ENCODE results near the gene KRT76. TPM values are rescaled to one million over a fixed set of nuclear protein-coding genes. Genes with fewer than 3 reads are reported as not detected.
"Not testable (repeated sequence)": the region's sequence is repeated elsewhere in the genome, so short reads cannot be mapped to it uniquely, and the experiment has no call there.

KRT76 gene
- total RNA-seq, 1 experiment from 2014 or later, result not detected

DNA sequence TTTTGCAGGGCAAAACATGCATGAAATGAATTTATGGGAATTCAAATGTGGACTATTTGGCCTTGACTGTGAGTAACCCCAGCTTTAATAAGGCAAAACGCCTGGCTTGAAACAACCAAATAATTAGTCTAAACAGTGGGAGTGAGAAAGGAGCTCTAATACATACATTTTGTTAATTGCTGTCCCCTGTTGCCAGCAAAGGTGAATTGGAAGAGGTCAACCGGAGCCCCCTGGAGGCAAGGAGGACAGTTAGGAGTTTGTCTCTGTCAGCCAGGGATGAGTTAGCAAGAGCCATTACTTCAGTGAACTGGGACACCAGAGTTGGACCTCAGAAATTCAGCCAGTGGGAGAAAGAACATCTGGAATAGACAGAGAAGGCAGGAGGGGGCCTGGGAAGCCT lies 17.4 kb downstream of the KRT76 start:
- no peak for DNase-seq (ENCODE audit: low spot score)

DNA sequence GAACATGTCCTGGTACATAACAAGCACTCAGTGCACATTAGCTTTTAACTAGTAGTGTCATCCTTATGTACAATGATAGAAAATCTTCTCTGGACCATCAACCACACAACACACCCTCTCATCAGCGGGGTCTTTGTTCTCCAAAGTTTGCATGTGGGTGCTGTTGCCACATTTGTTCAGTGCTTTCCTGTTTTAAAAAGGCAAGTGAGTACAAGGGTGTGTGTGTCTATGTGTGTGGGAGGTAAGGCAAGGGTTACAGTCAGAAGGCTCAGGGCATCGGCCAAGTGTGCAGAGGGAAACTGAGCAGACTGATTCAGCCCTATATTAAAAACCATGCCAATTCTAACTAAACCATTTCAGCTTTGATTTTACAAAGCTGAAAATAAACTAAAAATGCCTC lies 17.9 kb downstream of the KRT76 start:
- DNase-seq (ENCODE audit: low spot score), result no peak

DNA sequence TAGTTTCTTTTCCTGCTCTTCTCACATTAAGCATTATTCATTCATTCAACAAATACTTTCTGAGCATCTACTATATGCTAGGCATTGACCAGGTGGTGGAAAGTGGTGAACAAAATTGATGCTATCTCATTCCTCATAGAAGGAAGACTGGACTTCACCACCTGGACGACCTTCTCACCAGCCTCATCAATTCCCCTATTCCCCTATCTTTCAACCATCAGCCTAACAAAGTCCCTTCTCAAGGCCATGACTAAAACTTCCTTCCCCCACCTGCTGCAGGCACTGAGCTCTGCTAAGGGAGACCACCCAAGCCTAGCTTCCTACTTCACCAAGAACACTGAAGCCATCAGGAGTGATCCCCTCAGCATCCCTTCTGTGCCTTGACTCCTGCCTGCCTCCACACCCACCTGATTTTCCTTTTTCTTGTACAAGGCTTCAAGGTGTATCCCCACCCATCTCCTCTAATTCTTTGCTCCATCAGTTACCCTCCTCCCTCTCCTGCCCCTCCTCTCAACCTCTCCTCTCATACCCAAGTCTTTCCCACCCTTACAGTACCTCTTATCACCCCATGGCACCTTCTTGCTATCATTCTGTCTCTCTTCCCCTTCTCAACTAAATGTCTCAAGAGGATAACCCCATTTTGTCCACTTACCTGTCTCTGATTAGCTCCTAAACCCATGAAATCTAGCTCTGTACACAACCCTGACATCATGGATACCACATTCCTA lies 19.5 kb downstream of the KRT76 start:
- DNase-seq (ENCODE audit: low spot score), result no peak

DNA sequence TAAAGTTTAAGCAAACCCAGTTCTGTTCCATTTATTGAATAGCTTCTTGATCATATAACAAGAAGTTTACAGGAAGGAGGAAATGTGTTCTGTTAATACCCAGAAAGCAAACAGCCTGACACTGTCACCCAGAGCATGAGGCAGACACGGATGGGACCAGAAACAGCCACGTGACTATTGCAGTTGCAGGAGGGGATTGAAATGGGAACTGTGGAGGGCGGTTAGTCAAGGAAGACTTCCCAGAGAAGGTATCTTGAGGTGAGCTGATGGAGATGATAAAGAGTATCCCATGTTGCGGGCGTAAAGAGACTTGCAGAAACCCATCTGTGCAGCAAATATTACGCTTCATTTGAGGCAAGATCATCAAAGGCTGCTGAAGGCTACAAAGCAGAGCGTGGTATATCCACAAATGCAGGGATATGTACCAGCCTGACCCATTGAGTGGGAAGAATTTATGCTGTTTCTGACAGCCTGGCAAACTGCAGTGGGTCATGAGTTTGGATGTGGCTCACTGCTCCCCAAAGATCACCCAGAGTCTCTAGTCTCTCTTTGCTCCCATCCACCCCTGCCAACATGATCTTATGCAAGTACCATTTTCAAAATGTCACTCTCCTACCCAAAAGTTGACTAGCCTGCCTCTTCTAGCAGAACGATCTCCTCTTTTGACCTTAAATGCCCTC lies 20.7 kb downstream of the KRT76 start:
- DNase-seq (ENCODE audit: low spot score), result no peak

DNA sequence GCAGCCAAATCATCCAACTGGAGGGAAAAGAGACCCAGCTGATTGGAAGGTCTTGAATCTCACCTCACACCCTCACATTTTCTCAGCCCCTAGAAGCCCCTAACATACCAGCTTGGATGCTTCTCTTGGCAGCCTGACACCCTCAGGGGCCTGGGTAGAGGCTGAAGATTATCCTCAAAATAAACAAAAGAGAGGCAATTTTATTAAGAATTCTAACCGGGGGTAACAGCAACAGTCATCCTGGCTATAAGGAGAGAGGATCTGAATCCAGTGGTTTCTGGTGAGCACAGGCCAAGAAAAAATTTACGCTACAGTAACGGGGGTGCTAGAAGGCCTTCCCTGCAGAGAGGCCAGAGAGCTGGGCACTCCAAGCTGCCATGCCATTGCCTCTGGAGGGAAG lies 21.6 kb downstream of the KRT76 start:
- no peak for DNase-seq (ENCODE audit: low spot score)

DNA sequence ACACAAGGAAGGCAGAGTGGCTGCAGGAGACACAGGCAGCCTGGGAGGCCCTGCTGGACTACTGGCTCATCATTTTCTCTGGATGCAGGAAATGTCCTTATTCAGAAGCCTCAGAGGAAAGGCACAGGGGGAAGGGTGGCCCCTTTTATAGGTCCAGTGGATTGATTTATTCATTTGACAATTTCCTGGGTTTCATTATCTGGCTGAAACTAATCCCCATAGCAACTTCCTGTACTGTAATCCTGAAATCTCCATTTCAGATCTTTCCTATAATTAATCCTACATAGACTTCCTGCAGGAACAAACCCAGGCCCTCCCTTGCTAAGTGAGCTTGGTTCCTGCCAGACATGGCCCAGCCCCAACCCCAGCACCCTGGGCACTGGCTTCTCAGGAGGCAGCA lies 23.0 kb downstream of the KRT76 start:
- no peak for DNase-seq (ENCODE audit: low spot score)

DNA sequence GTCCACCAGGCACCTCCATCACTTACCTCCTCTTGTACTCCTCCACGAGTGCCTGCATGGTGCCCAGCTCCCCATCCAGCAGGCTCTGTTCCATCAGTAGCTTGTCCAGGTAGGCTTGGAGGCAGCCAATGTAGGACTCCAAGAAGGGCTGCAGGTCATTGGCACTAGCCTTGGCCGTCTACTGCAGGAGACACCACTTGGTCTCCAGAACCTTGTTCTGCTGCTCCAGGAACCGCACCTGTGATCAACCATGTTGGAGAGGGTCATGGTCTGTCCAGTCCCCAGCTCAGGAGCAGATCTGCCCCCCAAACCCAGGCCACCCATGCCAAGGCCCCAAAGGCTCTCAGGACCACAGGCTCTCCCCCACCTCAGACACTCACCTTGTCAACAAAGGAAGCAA lies 23.9 kb downstream of the KRT76 start:
- DNase-seq (ENCODE audit: low spot score), result no peak

DNA sequence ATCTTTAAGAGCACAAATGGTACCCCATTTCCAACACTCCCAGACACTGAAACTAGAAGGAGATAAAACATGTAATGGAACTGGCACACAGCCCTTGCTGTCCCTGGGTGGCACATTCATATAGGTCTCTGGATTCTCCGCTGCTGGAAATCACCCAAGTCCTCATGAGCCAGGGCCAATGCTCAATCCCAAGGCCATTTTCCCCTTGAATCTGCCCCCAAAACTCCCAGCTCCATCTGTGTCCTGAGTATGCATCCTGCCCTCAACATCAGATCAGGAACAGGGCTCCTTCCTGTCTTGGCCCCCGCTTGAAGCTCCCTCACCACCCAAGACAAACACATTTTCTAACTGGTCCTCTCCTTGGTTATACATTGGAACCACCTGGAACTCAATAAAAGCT lies 24.6 kb downstream of the KRT76 start:
- DNase-seq (ENCODE audit: low spot score), result no peak

DNA sequence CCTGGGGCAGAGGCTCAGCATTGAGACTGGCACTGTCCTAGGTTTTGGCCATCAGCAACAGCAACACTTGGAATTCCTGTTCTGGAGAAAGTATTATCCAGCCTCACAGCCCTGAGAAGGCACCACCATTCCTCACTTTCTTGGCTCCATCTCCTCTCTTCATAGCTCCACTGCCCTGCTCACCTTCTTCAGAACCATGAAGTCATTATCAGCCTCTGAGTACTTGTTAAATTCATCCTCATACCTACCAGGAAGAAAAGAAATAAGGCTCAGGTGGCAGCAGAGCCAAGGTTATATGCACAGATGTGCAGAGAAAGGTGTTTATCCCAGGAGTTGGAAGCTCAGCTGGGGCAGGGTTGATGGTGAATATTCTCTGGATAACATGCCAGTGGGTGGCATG lies 25.4 kb downstream of the KRT76 start:
- DNase-seq (ENCODE audit: low spot score), result no peak

DNA sequence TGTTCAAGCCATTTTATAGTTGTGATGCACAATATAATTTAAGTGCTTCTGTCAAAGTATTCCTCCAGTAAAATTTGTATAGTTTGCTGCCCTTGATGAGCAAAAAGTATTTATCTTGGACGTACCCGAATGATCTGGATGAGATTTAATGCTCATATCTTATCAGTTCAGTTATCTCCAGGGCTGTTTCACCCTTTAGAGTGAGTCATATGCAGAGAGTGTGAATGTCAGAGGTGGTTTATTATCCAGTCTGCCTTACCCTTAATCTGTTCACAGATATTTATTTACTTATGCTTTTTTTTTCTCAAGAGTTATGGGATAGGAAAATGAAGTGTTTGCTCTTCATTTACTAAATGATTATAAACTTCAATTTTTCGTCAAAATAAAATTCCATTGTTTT lies 26.6 kb downstream of the KRT76 start:
- not testable (repeated sequence) for DNase-seq (ENCODE audit: low spot score)

DNA sequence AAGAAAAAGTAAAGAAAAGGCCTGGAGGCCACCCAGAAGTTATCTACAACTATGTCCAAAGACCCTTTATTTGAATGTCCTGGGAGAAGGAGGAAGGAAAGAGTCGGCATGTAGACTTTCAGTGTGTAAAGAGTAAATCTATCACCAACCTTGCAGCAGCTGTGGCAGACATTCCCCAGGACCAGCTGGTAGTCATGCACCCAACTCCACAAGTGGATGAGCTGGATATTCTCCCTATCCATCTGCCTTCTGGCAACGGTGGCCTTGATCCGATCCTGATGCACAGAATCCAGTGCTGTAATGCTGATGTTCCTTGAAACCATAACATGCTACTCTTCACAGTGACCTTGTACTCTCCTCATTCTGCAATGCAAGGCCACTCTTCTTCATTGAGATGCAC lies 27.3 kb downstream of the KRT76 start:
- no peak for DNase-seq (ENCODE audit: low spot score)

DNA sequence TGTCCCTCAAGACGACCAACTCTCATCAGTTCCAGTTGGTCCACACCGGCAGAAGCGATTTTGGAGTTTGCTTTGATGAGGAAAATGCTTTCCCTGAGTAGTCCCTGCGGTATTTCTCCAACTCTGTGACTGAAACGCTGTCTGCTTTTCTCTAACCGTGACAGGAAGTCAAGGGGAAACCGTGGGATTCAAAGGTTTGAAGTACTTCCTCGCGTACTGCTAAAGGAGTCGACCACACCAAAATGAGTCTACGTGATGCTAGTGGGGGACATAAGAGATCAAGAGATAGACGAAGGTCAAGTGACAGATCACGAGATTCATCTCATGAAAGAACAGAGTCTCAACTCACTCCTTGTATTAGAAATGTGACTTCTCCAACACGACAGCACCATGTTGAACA lies 28.6 kb downstream of the KRT76 start:
- no peak for DNase-seq (ENCODE audit: low spot score)

DNA sequence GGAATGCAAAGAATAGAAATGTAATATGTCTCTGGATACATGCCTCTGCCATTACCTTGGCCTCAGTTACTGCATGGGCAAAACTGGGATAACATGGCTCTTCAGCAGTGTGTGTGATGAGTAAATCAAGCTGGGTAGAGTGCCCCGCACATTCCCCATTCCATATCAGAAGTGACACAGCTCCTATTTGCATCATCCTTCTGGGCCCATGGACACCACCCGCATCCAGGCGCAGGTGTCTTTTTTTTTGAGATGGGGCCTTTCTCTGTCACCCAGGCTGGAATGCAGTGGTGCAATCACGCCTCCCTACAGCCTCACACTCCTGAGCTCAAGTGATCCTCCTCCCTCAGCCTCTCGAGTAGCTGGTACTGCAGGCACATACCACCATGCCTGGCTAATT lies 31.6 kb downstream of the KRT76 start:
- no peak for DNase-seq (ENCODE audit: low spot score)

DNA sequence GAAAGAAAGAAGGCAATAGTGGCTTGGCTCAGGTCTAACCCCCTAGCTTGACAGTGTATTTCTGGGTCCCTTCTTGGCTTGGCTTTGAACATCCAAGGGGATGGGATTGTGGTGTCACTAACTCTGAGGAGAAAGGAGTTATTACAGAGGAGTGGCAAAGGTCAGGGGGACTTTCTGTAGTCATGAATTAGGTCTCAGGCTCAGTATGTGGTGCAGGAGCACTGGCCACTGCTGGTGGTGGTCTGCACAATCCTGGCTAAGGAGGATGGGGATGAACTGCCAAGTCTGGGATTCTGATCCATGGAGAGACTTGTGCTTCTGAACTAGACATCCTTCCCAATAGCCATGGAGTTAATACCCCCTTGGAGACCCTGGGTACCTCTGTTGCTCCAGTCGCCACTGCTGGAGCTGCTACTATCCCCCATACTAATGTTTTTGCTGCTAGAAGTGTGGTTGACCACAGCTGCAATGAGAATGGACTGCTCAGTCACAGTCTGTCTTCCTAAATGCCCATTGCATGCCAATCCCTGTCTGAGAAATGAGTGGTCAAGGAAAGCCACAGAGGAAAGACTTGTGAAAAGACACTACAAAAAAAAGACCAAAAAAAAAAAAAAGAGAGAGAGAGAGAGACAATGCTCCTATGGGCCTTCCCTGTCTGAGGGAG lies 32.5 kb downstream of the KRT76 start:
- DNase-seq (ENCODE audit: low spot score), result no peak

DNA sequence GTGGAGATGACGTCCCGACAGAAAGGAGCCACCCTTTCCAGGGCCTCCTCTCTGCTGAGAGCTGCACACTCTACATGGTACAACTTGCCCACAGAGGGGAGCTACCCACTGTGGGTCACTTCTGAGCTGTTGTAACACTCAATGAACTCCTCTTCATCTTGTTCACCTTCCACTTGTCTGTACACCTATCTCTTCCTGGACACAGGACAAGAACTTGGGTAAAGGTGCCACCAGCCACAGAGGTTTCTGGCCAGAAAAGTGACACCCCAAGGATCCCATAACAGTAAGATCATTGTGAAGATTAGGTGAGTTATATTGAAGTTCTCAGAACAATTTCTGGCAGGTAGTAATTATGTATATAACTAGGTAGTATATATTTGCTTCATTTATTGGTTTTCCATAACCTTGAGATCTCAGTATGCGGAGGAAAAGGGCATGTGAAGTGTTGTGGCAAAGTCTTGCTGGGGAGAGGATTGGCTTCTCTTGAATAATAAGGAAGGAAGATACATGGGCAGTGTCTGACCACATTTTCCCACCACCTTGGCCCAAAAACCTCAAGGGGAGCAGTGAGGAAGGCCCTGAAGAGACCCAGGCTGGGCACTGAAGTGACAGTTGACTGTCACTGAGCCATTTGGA lies 34.2 kb downstream of the KRT76 start:
- no peak for DNase-seq (ENCODE audit: low spot score)

DNA sequence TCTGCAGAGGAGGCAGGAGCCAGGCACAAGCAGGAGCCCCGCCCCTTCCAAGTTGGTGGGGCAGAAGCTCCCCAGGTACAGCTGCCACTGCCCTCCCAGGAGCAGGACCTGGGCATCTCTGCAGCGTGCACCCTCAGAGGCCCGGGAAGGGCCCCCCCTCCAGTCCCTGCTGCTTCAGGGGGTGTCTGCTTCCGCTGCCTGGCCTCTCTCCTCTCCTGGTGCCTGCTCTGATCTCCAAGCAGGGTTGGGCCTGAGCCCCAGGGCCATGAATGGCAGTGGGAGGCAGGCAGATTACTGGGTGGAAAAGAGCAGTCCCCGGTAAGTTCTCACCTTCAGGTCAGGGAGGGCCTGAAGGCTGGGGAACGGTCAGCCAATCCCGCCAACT lies 35.0 kb downstream of the KRT76 start:
- DNase-seq (ENCODE audit: low spot score), result no peak

DNA sequence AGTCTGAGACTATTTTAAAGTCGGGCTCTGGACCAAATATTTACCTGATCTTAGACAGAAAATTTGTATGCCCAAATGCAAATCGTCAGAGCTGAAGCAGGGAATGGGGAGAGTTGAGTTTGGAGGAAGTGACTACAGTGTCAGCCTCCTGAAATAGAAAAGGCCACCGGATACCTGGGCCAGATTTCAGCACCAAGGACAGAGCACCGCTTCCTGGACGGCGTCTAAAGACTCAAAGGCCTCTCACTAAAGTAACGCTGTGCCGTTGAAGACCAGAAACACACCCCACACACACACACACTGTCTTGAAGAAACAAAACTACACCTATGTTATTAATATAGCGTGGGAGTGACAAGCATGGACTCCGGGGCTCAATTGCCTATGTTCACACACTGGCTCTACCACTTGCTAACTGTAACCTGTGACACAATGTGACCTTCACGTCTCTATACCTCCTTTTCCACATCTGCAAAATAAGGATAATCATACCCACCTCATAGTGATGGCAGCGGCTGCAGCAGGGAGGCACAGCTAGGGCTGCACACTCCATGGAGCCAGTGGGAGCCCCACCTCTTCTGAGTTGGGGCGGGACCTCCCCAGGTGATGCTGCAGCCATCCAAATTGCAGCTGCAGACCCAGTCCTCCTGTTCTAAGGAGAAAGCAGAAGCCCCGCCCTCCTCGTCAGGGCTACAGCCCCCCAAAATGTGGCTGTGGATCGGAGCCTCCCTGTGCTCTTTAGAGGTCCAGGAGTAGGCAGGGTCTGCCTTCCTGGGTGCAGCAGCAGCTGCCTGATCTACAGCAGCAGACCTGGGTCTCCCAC lies 35.6 kb downstream of the KRT76 start:
- DNase-seq (ENCODE audit: low spot score), result peak; percentile 79

DNA sequence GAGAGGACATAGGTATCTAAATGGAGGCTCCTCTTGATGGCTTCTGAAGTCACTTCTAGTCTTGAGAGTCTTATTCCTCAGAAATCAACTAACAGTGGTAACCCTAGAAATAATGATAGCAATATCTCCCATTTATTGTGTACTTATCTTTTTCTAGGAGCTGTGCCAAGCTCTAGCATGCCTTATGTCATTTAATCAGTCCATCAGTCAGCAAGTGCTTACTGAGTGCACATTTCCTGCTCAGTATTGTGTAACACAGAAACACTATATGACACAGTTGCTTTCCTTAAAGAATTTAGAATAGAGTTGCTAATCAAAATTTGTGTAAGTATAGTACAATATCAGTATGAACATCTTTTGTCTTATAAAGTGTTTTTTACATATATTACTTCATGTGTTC lies 36.6 kb downstream of the KRT76 start:
- DNase-seq (ENCODE audit: low spot score), result no peak

DNA sequence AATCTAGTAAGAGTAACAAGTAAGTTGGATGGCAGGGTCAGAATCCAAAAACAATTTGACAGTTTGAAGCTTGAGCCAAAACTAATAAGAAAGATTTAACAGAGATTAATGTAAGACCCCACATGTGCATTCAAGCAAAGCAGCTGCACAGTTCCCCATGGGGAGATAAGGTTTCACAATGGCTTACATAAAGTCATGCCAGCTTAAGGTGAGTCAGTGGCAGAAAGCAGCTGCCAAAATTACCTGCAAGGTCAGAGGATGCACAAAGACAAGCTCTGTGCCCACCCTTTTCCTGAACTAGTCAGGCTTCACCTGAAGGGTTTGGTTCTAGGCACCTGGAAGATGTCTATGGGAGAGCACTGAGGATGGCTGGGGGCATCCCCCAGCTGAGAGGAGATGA lies 37.2 kb downstream of the KRT76 start:
- DNase-seq (ENCODE audit: low spot score), result no peak

DNA sequence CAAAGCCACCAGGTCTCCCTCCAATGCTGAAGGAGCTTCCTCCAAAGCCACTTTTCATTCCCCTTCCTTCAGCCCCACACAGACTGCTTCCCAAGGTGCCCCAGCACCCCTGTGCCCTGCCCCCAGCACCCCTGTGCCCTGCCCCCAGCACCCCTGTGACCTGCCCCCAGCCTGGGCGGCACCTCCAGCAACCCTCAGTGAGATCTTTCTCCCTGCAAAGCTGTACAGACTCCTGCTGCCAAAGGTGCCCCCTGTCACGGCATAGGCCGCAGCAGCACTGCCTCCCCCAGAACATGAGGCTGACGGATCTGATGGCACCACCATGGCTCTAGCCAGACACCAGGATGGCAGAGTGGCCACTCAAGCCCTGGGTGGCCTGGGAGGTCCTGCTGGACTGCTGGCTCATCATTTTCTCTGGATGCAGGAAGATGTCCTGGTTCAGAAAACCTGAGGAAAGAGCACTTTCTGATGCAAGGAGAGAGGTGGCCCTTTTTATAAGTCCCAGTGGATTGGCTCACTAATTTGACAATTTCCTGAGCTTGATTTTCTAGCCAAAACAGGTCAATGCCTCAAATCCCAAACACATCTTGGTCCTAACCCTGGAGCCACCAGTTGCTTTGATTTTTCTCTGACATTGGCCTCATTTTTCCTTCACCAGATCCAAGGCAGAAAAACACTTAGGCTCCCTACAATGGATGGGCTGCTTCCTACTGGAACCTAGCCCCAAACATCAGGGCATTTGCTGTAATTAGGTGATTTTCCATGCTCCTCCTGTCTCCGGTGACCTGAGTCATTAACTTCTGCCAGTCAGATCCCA lies 41.1 kb downstream of the KRT76 start:
- no peak for DNase-seq (ENCODE audit: low spot score)

DNA sequence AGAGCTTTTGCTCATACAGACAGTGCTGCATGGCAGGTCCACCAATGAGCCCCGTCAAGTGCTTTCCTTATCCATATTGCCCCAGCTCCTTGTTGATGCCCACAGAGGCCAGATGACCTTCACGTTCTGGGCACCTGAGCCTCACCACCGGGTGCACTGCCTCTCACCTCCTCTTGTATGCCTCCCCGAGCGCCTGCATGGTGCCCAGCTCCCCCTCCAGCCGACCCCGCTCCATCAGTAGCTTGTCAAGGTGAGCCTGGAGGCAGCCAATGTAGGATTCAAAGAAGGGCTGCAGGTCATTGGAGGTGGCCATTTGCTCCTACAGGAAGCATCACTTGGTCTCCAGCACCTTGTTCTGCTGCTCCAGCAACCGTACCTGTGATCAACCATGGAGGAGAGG lies 42.0 kb downstream of the KRT76 start:
- no peak for DNase-seq (ENCODE audit: low spot score)

All from HT-29 (cell line).